Hepatocyte (in vitro differentiated cells): Measurements from ENCODE around the gene FXYD1. TPM values are rescaled to one million over a fixed set of nuclear protein-coding genes. Genes with fewer than 3 reads are reported as not detected.
A peak's percentile ranks its signal among the peaks of the same experiment; 100 is the strongest.

Source experiments
- DNase-seq: peaks from one replicate; pipeline ENCODE4 v3.0.0-alpha.2; 2016; ENCODE audit warnings: low spot score
- H2AFZ ChIP-seq: fragments of 200-600 bp; sonication (generic); 2 replicates; pipeline ENCODE4 v1.6.0; 2016; ENCODE audit warnings: antibody characterized with exemption, mild to moderate bottlenecking
- H3K27ac ChIP-seq: fragments of 200-600 bp; sonication (generic); 2 replicates; pipeline ENCODE4 v1.5.1; 2016; ENCODE audit warnings: mild to moderate bottlenecking
- H3K27me3 ChIP-seq: fragments of 200-600 bp; sonication (generic); 2 replicates; pipeline ENCODE4 v1.6.1; 2016
- H3K36me3 ChIP-seq: fragments of 200-600 bp; sonication (generic); replicated peaks from 2 replicates; pipeline ENCODE4 v1.5.1; 2016; ENCODE audit warnings: low read depth; ENCODE audit not compliant: insufficient read depth
- H3K4me1 ChIP-seq: fragments of 200-600 bp; sonication (generic); 2 replicates; pipeline ENCODE4 v1.5.1; 2016; ENCODE audit warnings: mild to moderate bottlenecking, moderate library complexity; ENCODE audit not compliant: insufficient read depth
- H3K4me2 ChIP-seq: fragments of 200-600 bp; sonication (generic); 2 replicates; pipeline ENCODE4 v1.6.0; 2016
- H3K4me3 ChIP-seq: fragments of 200-600 bp; sonication (generic); 2 replicates; pipeline ENCODE4 v1.5.1; 2016; ENCODE audit warnings: mild to moderate bottlenecking
- H3K79me2 ChIP-seq: fragments of 200-600 bp; sonication (generic); 2 replicates; pipeline ENCODE4 v1.6.0; 2017; ENCODE audit warnings: mild to moderate bottlenecking
- H3K9me2 ChIP-seq: fragments of 200-600 bp; sonication (generic); replicated peaks from 2 replicates; pipeline ENCODE4 v1.6.0; 2017; ENCODE audit warnings: mild to moderate bottlenecking; ENCODE audit not compliant: insufficient read depth
- H3K9me3 ChIP-seq: fragments of 200-600 bp; sonication (generic); 2 replicates; pipeline ENCODE4 v1.5.1; 2016; ENCODE audit warnings: low read depth, mild to moderate bottlenecking
- H4K20me1 ChIP-seq: fragments of 200-600 bp; sonication (generic); 2 replicates; pipeline ENCODE4 v1.6.0; 2016; ENCODE audit warnings: mild to moderate bottlenecking; ENCODE audit not compliant: insufficient read depth, poor library complexity, severe bottlenecking
- CTCF ChIP-seq: fragments of 200-600 bp; sonication (generic); IDR thresholded peaks from 2 replicates; pipeline ENCODE4 v1.5.1; 2016; ENCODE audit warnings: antibody characterized with exemption, mild to moderate bottlenecking; ENCODE audit not compliant: poor library complexity
- EZH2 ChIP-seq: fragments of 200-600 bp; sonication (generic); IDR thresholded peaks from 2 replicates; pipeline ENCODE4 v1.6.1; 2016; ENCODE audit warnings: antibody characterized with exemption, mild to moderate bottlenecking, borderline replicate concordance
- EZH2phosphoT487 ChIP-seq: fragments of 200-600 bp; sonication (generic); IDR thresholded peaks from one replicate; pipeline ENCODE4 v1.6.1; 2018; ENCODE audit warnings: antibody characterized with exemption, mild to moderate bottlenecking, low read depth, moderate library complexity; ENCODE audit not compliant: unreplicated experiment, severe bottlenecking
- WGBS: methylation state at CpG from one replicate; pipeline ENCODE4 v1.1.6; 2016; ENCODE audit warnings: low lambda C conversion rate; ENCODE audit errors: missing lambda C conversion rate; 5-methylcytosine and 5-hydroxymethylcytosine counted together
- polyA plus RNA-seq: library from polyadenylated mRNA; unstranded; fragments of >200 nt; fragmentation: Nextera tagmentation; extraction: Ambion mirVana; gene quantifications from 2 replicates; pipeline ENCODE4 v1.2.1, GENCODE V29; 2016
- total RNA-seq: library from RNA; depleted of rRNA; stranded (reverse); fragments of >200 nt; gene quantifications from 2 replicates; pipeline ENCODE4 v1.2.3, GENCODE V29; 2014

FXYD1 gene
- total and polyA plus RNA-seq, 2 experiments from 2014 or later, result 2.9 to 22.0 TPM

- Histone ChIP-seq H3K27me3 (peaks cover 24% of the 10 kb centered on the region), H3K27ac (no peak overlapping the region), H2AFZ (no peak overlapping the region), H3K9me2 (no peaks in the 10 kb centered on the region), H3K9me3 (no peaks in the 10 kb centered on the region), H3K79me2 (no peaks in the 10 kb centered on the region), H3K4me3 (no peak overlapping the region), H3K4me1 (peaks cover 13% of the 10 kb centered on the region), H3K4me2 (peak overlapping the region; percentile 93), H3K36me3 (no peaks in the 10 kb centered on the region), H4K20me1 (no peaks in the 10 kb centered on the region)
- TF ChIP-seq EZH2 (no peak), EZH2phosphoT487 (no peak), CTCF (no peak)
- 93% methylated on average over 6 of the region's 6 CpGs for WGBS
- no peak for DNase-seq
Observed at GRCh38 chr19:35155981-35156672, 17.5 kb downstream of the FXYD1 start.

- Histone ChIP-seq H3K4me1 (peaks cover 13% of the 10 kb centered on the region), H3K36me3 (no peaks in the 10 kb centered on the region), H4K20me1 (no peaks in the 10 kb centered on the region), H3K9me3 (no peaks in the 10 kb centered on the region), H3K4me3 (no peak overlapping the region), H3K9me2 (no peaks in the 10 kb centered on the region), H3K79me2 (no peaks in the 10 kb centered on the region), H2AFZ (no peak overlapping the region), H3K4me2 (no peak overlapping the region), H3K27ac (no peak overlapping the region), H3K27me3 (peaks cover 24% of the 10 kb centered on the region)
- DNase-seq, result no peak
- no peak for TF ChIP-seq CTCF
- WGBS, result 83% methylated on average over 7 of the region's 7 CpGs
Observed at GRCh38 chr19:35156673-35157014, 18.0 kb downstream of the FXYD1 start.

GRCh38 chr19:35157431-35157830, 18.8 kb downstream of the FXYD1 start:
- Histone ChIP-seq H3K79me2 (no peaks in the 10 kb centered on the region), H3K9me3 (no peaks in the 10 kb centered on the region), H2AFZ (no peak overlapping the region), H3K27me3 (peaks cover 21% of the 10 kb centered on the region), H3K4me3 (no peak overlapping the region), H3K9me2 (no peaks in the 10 kb centered on the region), H3K4me2 (no peak overlapping the region), H3K4me1 (peaks cover 11% of the 10 kb centered on the region), H3K27ac (no peak overlapping the region), H3K36me3 (no peaks in the 10 kb centered on the region), H4K20me1 (no peaks in the 10 kb centered on the region)
- DNase-seq, result no peak
- TF ChIP-seq CTCF (no peak), EZH2phosphoT487 (no peak), EZH2 (no peak)
- WGBS, result 84% methylated on average over 4 of the region's 4 CpGs

GRCh38 chr19:35159606-35160005, 21.0 kb downstream of the FXYD1 start:
- no peaks in the 10 kb centered on the region for H3K9me2 ChIP-seq
- no peak overlapping the region for H3K27ac ChIP-seq
- no peaks in the 10 kb centered on the region for H3K4me1 ChIP-seq
- H2AFZ ChIP-seq, result no peak overlapping the region
- DNase-seq, result no peak
- H3K79me2 ChIP-seq, result no peaks in the 10 kb centered on the region
- H3K4me3 ChIP-seq, result no peak overlapping the region
- no peaks in the 10 kb centered on the region for H4K20me1 ChIP-seq
- no peaks in the 10 kb centered on the region for H3K36me3 ChIP-seq
- H3K27me3 ChIP-seq, result peaks cover 10% of the 10 kb centered on the region
- WGBS, result 91% methylated on average over 8 of the region's 8 CpGs
- H3K9me3 ChIP-seq, result no peaks in the 10 kb centered on the region
- H3K4me2 ChIP-seq, result no peak overlapping the region
- TF ChIP-seq EZH2, result no peak
- TF ChIP-seq CTCF, result no peak
- no peak for TF ChIP-seq EZH2phosphoT487
